Left lung (tissue), 10 donors: Measurements from ENCODE around the gene BBS9. TPM values are rescaled to one million over a fixed set of nuclear protein-coding genes. Genes with fewer than 3 reads are reported as not detected.

Experiments
- ATAC-seq: fragments of 200-7000 bp; cut with Tn5 transposase; one replicate; pipeline ENCODE4 v1.9.1; 2020; ENCODE audit warnings: moderate library complexity
- DNase-seq, 4 donors: peaks; one replicate each; pipeline ENCODE4 v3.0.0-alpha.2; 2013 to 2020
- H3K27ac ChIP-seq, 2 donors: fragments of 200-600 bp; sonication (generic) in 1 of 2; one replicate each; pipeline versions ENCODE4 v1.5.0 to v1.8.0; 2020 to 2021
- H3K27me3 ChIP-seq, 2 donors: fragments of 200-600 bp; sonication (generic) in 1 of 2; one replicate each; pipeline versions ENCODE4 v1.5.0 to v1.8.0; 2020 to 2021
- H3K36me3 ChIP-seq, 2 donors: fragments of 200-600 bp; sonication (generic) in 1 of 2; one replicate each; pipeline versions ENCODE4 v1.5.0 to v1.8.0; 2020 to 2021
- H3K4me1 ChIP-seq, 2 donors: fragments of 200-600 bp; one replicate each; pipeline ENCODE4 v1.8.0; 2021
- H3K4me3 ChIP-seq, 2 donors: fragments of 200-600 bp; sonication (generic) in 1 of 2; one replicate each; pipeline versions ENCODE4 v1.5.0 to v1.8.0; 2020 to 2021; ENCODE audit warnings: mild to moderate bottlenecking in 1 of 2
- H3K9me3 ChIP-seq, 2 donors: fragments of 200-600 bp; sonication (generic) in 1 of 2; one replicate each; pipeline versions ENCODE4 v1.5.0 to v1.8.0; 2020 to 2021
- CTCF ChIP-seq, 2 donors: fragments of 200-600 bp; sonication (generic) in 1 of 2; IDR thresholded peaks; one replicate each; pipeline versions ENCODE4 v1.5.0 to v1.8.0; 2021; ENCODE audit warnings: antibody characterized with exemption in 2 of 2
- intact Hi-C, 2 donors: fragments of 100-400 bp; cut with DNase I; formaldehyde crosslinking; loops; one replicate each; pipeline versions ENCODE4 v1.11.2 to v1.14.2; 2022
- polyA plus RNA-seq, 6 donors: library from polyadenylated mRNA; unstranded; fragments of 120-200 nt; gene quantifications; one replicate each; pipeline ENCODE4 v1.2.1, GENCODE V29; 2013; ENCODE audit not compliant: insufficient read length in 6 of 6
- total RNA-seq, 2 donors: library from RNA; stranded (reverse); fragmentation: NEBNext Ultra II Directional; extraction: Animal tissue kit (Norgen Biotek cat#: 25700); gene quantifications; one replicate each; pipeline ENCODE4 v1.2.1, GENCODE V29; 2021
- donor health status: DM: no; HTN: yes; CAD: no.
- donor health status: DM: no; HTN: no; CAD: no.

Gene BBS9
- total and polyA plus RNA-seq, 8 donors: 14.5 to 25.1 (median 19.1) TPM

DNA sequence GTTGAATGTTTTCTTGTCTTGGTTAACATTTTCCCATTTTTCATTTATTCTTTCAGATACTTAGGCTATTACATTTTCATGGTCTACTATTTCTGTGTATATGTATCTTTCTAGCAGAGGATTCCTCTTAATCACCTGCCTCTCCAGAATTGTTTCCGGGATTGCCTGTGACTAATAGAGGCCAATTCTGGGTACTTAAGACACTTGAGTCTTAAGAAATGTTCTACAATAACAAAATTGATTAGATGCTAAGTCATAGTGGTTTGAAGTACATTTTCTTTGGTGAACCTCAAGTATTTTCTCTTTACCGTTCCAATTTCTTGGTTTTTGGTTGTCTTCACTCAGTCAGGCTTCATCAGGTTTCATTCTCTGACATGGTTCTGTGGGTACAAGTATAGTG, 26.4 kb downstream of the BBS9 start:
- peaks cover 0 to 4% of the 10 kb centered on the region in 2 donors for H3K4me1 ChIP-seq
- ATAC-seq (peak; percentile 30), DNase-seq (no peak)
- H3K27me3 ChIP-seq: no peaks in the 10 kb centered on the region
- H3K27ac ChIP-seq: no peak overlapping the region
- no peaks in the 10 kb centered on the region for H3K36me3 ChIP-seq
- intact Hi-C loops: no loop called here
- H3K9me3 ChIP-seq: no peaks in the 10 kb centered on the region
- no peak for TF ChIP-seq CTCF (IDR thresholded peaks at IDR 0.05)
- H3K4me3 ChIP-seq: no peak overlapping the region

- TF ChIP-seq CTCF (IDR thresholded peaks at IDR 0.05): no peak
- DNase-seq (no peak), ATAC-seq (no peak)
- Histone ChIP-seq H3K4me1 (peaks cover 0 to 4% of the 10 kb centered on the region in 2 donors), H3K27ac (no peak overlapping the region), H3K9me3 (no peaks in the 10 kb centered on the region), H3K27me3 (no peaks in the 10 kb centered on the region), H3K4me3 (no peak overlapping the region), H3K36me3 (no peaks in the 10 kb centered on the region)
- intact Hi-C loops: no loop called here
Observed at GRCh38 chr7:33156441-33156840, 27.1 kb downstream of the BBS9 start.

- DNase-seq (no peak), ATAC-seq (no peak)
- intact Hi-C loops: no loop called here
- Histone ChIP-seq H3K4me3 (no peak overlapping the region), H3K4me1 (peaks cover 0 to 4% of the 10 kb centered on the region in 2 donors), H3K9me3 (no peaks in the 10 kb centered on the region), H3K27ac (no peak overlapping the region), H3K36me3 (no peaks in the 10 kb centered on the region), H3K27me3 (no peaks in the 10 kb centered on the region)
- no peak for TF ChIP-seq CTCF (IDR thresholded peaks at IDR 0.05)
Observed at GRCh38 chr7:33157311-33157710, 27.9 kb downstream of the BBS9 start.

- Histone ChIP-seq H3K4me3 (no peak overlapping the region), H3K36me3 (no peaks in the 10 kb centered on the region), H3K4me1 (peaks cover 0 to 4% of the 10 kb centered on the region in 2 donors), H3K9me3 (no peaks in the 10 kb centered on the region), H3K27me3 (no peaks in the 10 kb centered on the region), H3K27ac (no peak overlapping the region)
- no peak for TF ChIP-seq CTCF (IDR thresholded peaks at IDR 0.05)
- DNase-seq: no peak
- intact Hi-C loops: no loop called here
- no peak for ATAC-seq
Observed at GRCh38 chr7:33157781-33158180, 28.4 kb downstream of the BBS9 start.

DNA sequence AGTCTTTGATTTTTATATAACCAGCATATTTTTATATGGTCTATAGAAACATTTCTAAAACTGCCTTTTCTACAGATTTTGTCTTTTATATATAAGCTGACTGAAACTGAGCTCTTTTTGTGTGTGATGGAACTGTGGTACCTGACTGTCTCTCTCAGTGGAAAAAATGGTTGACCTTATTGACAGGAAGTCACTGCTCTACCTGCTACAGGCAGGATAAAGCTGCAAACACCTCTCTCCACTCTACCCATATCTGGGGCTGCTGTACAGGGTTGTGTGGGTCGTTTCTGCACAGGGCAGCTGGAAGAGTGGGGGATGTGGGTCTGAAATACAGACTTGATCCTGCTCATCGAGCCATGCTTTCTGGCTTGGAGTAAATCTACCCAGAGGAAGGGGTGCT, 48.5 kb downstream of the BBS9 start:
- Histone ChIP-seq H3K36me3 (peaks cover 0 to 8% of the 10 kb centered on the region in 2 donors), H3K27ac (no peak overlapping the region), H3K4me3 (no peak overlapping the region), H3K27me3 (no peaks in the 10 kb centered on the region), H3K9me3 (peaks cover 0 to 17% of the 10 kb centered on the region in 2 donors), H3K4me1 (no peaks in the 10 kb centered on the region)
- intact Hi-C loops: no loop called here
- no peak for ATAC-seq
- no peak for DNase-seq
- no peak for TF ChIP-seq CTCF (IDR thresholded peaks at IDR 0.05)
